Suprapubic skin (tissue), 4 donors: Measurements from ENCODE around the gene CFAP99. TPM values are rescaled to one million over a fixed set of nuclear protein-coding genes. Genes with fewer than 3 reads are reported as not detected.

Experiments
- DNase-seq, 2 donors: peaks; one replicate each; pipeline ENCODE4 v3.0.0-alpha.2; 2019; ENCODE audit warnings: low spot score in 2 of 2
- H3K27ac ChIP-seq: fragments of 200-600 bp; sonication (generic); one replicate; pipeline ENCODE4 v1.5.1; 2019
- H3K27me3 ChIP-seq: fragments of 200-600 bp; sonication (generic); one replicate; pipeline ENCODE4 v1.5.1; 2019
- H3K36me3 ChIP-seq: fragments of 200-600 bp; sonication (generic); one replicate; pipeline ENCODE4 v1.5.1; 2019
- H3K4me1 ChIP-seq: fragments of 200-600 bp; sonication (generic); one replicate; pipeline ENCODE4 v1.5.1; 2019
- H3K4me3 ChIP-seq: fragments of 200-600 bp; sonication (generic); one replicate; pipeline ENCODE4 v1.5.1; 2019; ENCODE audit warnings: mild to moderate bottlenecking
- H3K9me3 ChIP-seq: fragments of 200-600 bp; sonication (generic); one replicate; pipeline ENCODE4 v1.5.1; 2019
- EP300 ChIP-seq: sonication (generic); formaldehyde crosslinking; IDR thresholded peaks from one replicate; pipeline ENCODE4 v1.6.1; 2017; ENCODE audit warnings: antibody characterized with exemption
- POLR2A ChIP-seq, 2 donors: fragments of 450-650 bp; IDR thresholded peaks; one replicate each; pipeline ENCODE4 v1.6.1; 2017; ENCODE audit warnings: antibody characterized with exemption in 2 of 2, mild to moderate bottlenecking in 2 of 2, moderate library complexity in 2 of 2
- POLR2AphosphoS5 ChIP-seq, 3 donors: sonication (generic); formaldehyde crosslinking; IDR thresholded peaks; one replicate each; pipeline ENCODE4 v1.6.1; 2017; ENCODE audit warnings: antibody characterized with exemption in 3 of 3
- WGBS: methylation state at CpG from one replicate; pipeline ENCODE4 v1.1.5; 2018; 5-methylcytosine and 5-hydroxymethylcytosine counted together
- total RNA-seq, 4 donors: library from RNA; depleted of rRNA; stranded (reverse); fragments of >200 nt; gene quantifications; one replicate each; pipeline ENCODE4 v1.1.0, GENCODE V29; 2016
- TF ChIP-seq, protein P1 (sequence below), 2 donors: fragments of 200-600 bp in 1 of 2; fragments of 450-650 bp in 1 of 2; sonication (generic) in 1 of 2; IDR thresholded peaks; one replicate each; pipeline ENCODE4 v1.5.1; 2016 to 2019; ENCODE audit warnings: antibody characterized with exemption in 2 of 2, mild to moderate bottlenecking in 1 of 2, moderate library complexity in 1 of 2

CFAP99 gene
- total RNA-seq, 4 donors from 2014 or later: not detected

DNA sequence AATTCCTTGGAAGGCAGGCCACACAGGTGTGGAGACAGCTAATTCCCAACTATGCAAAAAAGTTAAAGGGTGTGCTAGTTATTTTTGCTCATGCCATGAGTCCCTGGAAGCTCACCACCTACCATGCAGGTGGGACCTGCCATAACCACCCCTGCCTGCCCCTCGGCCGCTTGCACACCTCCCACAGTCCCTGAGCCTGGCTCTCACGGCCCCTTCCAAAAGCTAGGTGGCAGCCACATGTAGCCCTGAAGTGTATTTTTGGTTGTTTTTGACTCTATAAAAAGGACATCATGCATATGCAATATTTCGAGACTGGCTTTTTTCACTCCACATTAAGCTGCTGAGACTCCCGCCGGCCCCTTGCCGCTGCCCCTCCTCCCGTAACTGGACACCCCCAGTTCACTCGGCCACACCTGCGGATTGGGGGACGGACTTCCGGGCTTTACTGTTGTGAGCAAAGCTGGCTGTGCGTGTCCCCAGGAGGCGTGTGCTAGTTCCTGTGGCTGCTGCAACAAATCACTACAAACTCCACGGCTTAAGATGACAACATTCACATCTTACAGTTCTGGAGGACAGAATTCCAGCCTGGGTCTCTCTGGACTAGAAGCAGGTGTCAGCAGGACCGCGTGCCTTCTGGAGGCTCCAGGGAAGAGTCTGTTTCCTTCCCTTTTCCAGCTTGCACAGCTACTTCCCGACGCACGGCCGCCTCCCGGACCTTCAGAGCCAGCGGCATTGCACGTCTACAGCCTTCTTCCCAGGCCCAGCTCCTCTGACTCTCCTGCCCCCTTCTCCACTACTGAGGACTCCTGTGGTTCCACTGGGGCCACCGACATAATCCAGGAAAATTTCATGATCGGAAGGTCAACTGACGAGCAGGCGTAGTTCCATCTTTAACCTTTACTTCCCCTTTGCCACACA, 25.1 kb upstream of the CFAP99 start:
- H3K36me3 ChIP-seq: no peaks in the 10 kb centered on the region
- H3K4me3 ChIP-seq: no peak overlapping the region
- DNase-seq: no peak
- 25% methylated on average over 28 of the region's 28 CpGs for WGBS
- H3K4me1 ChIP-seq: peaks cover 5% of the 10 kb centered on the region
- no peaks in the 10 kb centered on the region for H3K27me3 ChIP-seq
- H3K9me3 ChIP-seq: no peaks in the 10 kb centered on the region
- TF ChIP-seq, protein P1, sequence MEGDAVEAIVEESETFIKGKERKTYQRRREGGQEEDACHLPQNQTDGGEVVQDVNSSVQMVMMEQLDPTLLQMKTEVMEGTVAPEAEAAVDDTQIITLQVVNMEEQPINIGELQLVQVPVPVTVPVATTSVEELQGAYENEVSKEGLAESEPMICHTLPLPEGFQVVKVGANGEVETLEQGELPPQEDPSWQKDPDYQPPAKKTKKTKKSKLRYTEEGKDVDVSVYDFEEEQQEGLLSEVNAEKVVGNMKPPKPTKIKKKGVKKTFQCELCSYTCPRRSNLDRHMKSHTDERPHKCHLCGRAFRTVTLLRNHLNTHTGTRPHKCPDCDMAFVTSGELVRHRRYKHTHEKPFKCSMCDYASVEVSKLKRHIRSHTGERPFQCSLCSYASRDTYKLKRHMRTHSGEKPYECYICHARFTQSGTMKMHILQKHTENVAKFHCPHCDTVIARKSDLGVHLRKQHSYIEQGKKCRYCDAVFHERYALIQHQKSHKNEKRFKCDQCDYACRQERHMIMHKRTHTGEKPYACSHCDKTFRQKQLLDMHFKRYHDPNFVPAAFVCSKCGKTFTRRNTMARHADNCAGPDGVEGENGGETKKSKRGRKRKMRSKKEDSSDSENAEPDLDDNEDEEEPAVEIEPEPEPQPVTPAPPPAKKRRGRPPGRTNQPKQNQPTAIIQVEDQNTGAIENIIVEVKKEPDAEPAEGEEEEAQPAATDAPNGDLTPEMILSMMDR (IDR thresholded peaks at IDR 0.05): no peak
- TF ChIP-seq POLR2AphosphoS5 (IDR thresholded peaks at IDR 0.05): no peak
- no peak for TF ChIP-seq POLR2A (IDR thresholded peaks at IDR 0.05)
- TF ChIP-seq EP300: no peak
- H3K27ac ChIP-seq: no peak overlapping the region

DNA sequence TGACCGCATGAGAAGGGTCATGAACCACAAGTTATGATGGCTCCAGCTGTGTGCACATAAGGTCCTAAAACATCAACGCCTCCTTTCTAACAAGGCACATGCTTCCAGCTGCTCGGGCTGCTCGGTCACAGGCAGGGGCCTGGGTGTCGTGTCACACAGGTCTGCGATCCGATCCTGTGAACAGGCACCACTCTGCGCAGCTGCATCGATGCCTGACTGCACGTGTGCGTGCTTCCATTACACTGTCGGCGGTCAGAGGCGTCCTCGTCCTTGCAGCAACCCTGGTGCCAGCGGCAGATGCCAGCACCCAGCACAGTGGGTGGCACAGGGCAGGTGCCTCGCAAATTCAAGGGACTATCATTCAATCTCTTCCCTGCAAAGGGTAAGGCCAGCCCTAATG, 24.2 kb upstream of the CFAP99 start:
- Histone ChIP-seq H3K4me3 (no peak overlapping the region), H3K4me1 (no peaks in the 10 kb centered on the region)
- 97% methylated on average over 10 of the region's 17 CpGs for WGBS

DNA sequence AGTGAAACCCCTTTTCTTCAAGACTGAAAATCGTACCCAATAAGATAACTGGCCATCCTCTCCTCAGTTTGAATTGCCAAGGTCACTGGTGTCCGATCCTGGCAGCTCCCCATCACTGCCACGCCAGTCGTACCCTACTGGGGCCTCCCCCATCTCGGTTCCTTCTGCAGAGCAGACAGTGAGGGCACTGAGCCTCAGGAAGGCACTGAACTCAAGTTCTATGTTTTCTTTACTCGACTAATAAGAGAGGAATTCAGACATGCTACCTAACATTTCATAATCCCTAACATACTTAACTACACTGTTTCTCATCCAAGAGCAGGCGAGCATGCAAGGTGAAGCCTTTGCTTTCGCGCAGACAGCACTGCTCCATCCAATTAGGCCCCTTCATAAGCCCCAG, 23.7 kb upstream of the CFAP99 start:
- no peaks in the 10 kb centered on the region for H3K36me3 ChIP-seq
- H3K9me3 ChIP-seq: no peaks in the 10 kb centered on the region
- no peaks in the 10 kb centered on the region for H3K4me1 ChIP-seq
- H3K27me3 ChIP-seq: no peaks in the 10 kb centered on the region
- TF ChIP-seq POLR2AphosphoS5 (IDR thresholded peaks at IDR 0.05): no peak
- no peak for TF ChIP-seq POLR2A (IDR thresholded peaks at IDR 0.05)
- TF ChIP-seq EP300: no peak
- TF ChIP-seq, protein P1 (IDR thresholded peaks at IDR 0.05): no peak
- H3K27ac ChIP-seq: no peak overlapping the region
- H3K4me3 ChIP-seq: no peak overlapping the region
- no peak for DNase-seq
- WGBS: 86% methylated on average over 9 of the region's 9 CpGs

More for the DNA sequence above, 24.2 kb upstream of the CFAP99 start:
- Histone ChIP-seq H3K27ac (no peak overlapping the region), H3K36me3 (no peaks in the 10 kb centered on the region), H3K9me3 (no peaks in the 10 kb centered on the region), H3K27me3 (no peaks in the 10 kb centered on the region)
- DNase-seq: no peak
- TF ChIP-seq POLR2A (IDR thresholded peaks at IDR 0.05) (no peak), EP300 (no peak), POLR2AphosphoS5 (IDR thresholded peaks at IDR 0.05) (no peak)
- TF ChIP-seq, protein P1 (IDR thresholded peaks at IDR 0.05): no peak

DNA sequence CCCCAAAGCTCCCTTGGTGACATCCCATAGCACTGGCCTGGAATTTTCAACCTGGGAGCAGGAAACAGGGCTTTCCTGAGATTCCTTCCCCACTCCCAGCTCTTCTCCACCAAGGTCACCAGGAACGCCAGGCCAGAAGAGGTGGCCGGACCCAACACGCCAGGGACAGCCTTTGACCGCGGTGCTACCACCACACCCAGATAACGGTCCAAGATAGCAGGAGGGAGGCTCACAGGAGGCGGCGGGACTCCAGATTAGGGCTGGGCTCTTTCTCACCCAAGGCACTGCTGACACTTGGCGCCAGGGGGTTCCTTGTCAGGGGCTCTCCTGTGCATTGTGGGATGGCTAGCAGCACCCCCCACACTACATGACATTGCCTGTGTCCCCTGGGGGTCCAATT, 23.2 kb upstream of the CFAP99 start:
- Histone ChIP-seq H3K27ac (no peak overlapping the region), H3K9me3 (no peaks in the 10 kb centered on the region), H3K4me3 (no peak overlapping the region), H3K36me3 (no peaks in the 10 kb centered on the region), H3K4me1 (no peaks in the 10 kb centered on the region), H3K27me3 (no peaks in the 10 kb centered on the region)
- DNase-seq: no peak
- TF ChIP-seq, protein P1 (IDR thresholded peaks at IDR 0.05): no peak
- TF ChIP-seq POLR2A (IDR thresholded peaks at IDR 0.05) (no peak), EP300 (no peak), POLR2AphosphoS5 (IDR thresholded peaks at IDR 0.05) (no peak)
- WGBS: no CpG with 5 or more reads among the region's 9 CpGs

DNA sequence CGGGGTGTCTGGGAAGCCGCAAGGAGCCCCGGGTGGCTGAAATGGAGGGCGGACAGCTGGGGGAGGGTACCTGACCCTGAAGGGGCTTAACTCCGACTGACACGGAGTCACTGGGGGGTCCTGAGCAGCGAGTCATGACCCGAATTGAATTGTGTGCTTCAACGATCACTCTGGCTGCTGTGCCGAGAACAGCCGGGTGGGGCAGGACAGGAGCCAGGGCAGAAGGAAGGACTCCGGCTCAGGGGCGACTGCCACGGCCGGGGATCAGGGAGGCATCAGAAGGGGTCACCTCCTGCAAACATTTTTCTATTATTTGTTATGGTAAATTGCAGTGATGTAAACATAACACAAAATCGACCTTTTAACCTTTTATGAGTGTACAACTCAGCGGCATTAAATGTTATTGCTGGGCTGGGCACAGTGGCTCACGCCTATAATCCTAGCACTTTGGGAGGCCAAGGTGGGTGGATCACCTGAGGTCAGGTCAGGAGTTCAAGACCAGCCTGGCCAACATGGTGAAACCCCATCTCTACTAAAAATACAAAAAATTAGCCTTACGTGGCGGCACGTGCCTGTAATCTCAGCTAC, 21.9 kb upstream of the CFAP99 start:
- Histone ChIP-seq H3K4me1 (peaks cover 7% of the 10 kb centered on the region), H3K4me3 (no peak overlapping the region), H3K27ac (no peak overlapping the region), H3K36me3 (no peaks in the 10 kb centered on the region), H3K9me3 (no peaks in the 10 kb centered on the region), H3K27me3 (no peaks in the 10 kb centered on the region)
- 84% methylated on average over 18 of the region's 21 CpGs for WGBS
- TF ChIP-seq POLR2A (IDR thresholded peaks at IDR 0.05) (no peak), POLR2AphosphoS5 (IDR thresholded peaks at IDR 0.05) (no peak), EP300 (no peak)
- TF ChIP-seq, protein P1 (IDR thresholded peaks at IDR 0.05): no peak
- no peak for DNase-seq
